H1 (cell line): Measurements from ENCODE around the gene PDF. TPM values are rescaled to one million over a fixed set of nuclear protein-coding genes. Genes with fewer than 3 reads are reported as not detected.

Experiments used
- ATF2 ChIP-seq: IDR thresholded peaks from 2 replicates; pipeline ENCODE4 v1.6.1; 2012; ENCODE audit warnings: low read length, inconsistent platforms
- CHD7 ChIP-seq: fragments of 300-600 bp; sonication (generic); IDR thresholded peaks from 2 replicates; pipeline ENCODE4 v1.7.1; 2012; ENCODE audit warnings: low read length, moderate library complexity, mild to moderate bottlenecking, inconsistent platforms; ENCODE audit not compliant: insufficient replicate concordance
- GABPA ChIP-seq: IDR thresholded peaks from 2 replicates; pipeline ENCODE4 v1.6.1; 2011; ENCODE audit warnings: mild to moderate bottlenecking, low read length, moderate library complexity, borderline replicate concordance; ENCODE audit not compliant: insufficient read depth
- KDM5A ChIP-seq: fragments of 200-600 bp; IDR thresholded peaks from 2 replicates; pipeline ENCODE4 v1.7.1; 2012; ENCODE audit warnings: mild to moderate bottlenecking, low read length, inconsistent platforms, mixed read lengths
- NRF1 ChIP-seq: IDR thresholded peaks from 2 replicates; pipeline ENCODE4 v1.6.1; 2011; ENCODE audit warnings: mild to moderate bottlenecking, low read depth, low read length, improper control_type of control experiment
- RXRA ChIP-seq: IDR thresholded peaks from 2 replicates; pipeline ENCODE4 v1.6.1; 2011; ENCODE audit warnings: low read depth, mild to moderate bottlenecking, low read length, moderate library complexity; ENCODE audit not compliant: insufficient read depth
- SIX5 ChIP-seq: IDR thresholded peaks from 2 replicates; pipeline ENCODE4 v1.6.1; 2011; ENCODE audit warnings: mild to moderate bottlenecking, low read depth, low read length
- polyA plus RNA-seq, 7 experiments: library from polyadenylated mRNA; depleted of rRNA in 3 of 7; stranded (reverse) in 5 of 7; unstranded in 2 of 7; fragments of >200 nt in 5 of 7; fragments of 200-250 nt in 2 of 7; gene quantifications; 1 replicate in 5 of 7; 2 replicates in 1 of 7; 4 replicates in 1 of 7; pipeline versions ENCODE4 v1.2.1 to v1.2.3, GENCODE V29; 2011 to 2013; ENCODE audit warnings: missing spikeins in 2 of 7, mixed read lengths in 2 of 7
- total RNA-seq: library from RNA; stranded (reverse); fragmentation: NEBNext Ultra II Directional; extraction: Animal tissue kit (Norgen Biotek cat#: 25700); gene quantifications from 2 replicates; pipeline ENCODE4 v1.2.1, GENCODE V29; 2021

PDF gene
- total and polyA plus RNA-seq, 2 of the 8 experiments (the other 6 are each of a cell fraction or from before 2014, with no cell fraction given) = 17.7 to 23.9 TPM

GRCh38 chr16:69301861-69302260 is 28.5 kb downstream of the PDF start (continued):
- no peak for TF ChIP-seq CHD7
- no peak for TF ChIP-seq ATF2
- TF ChIP-seq KDM5A = no peak
- TF ChIP-seq GABPA = no peak
- no peak for TF ChIP-seq SIX5
- TF ChIP-seq RXRA = no peak
- TF ChIP-seq NRF1 = no peak
